Measurements from ENCODE around the gene GALNT9.

GALNT9 gene

GRCh38 chr12:132354211-132354981 lies 25.0 kb upstream of the GALNT9 start:
- no peak for DNase-seq (ENCODE audit: low spot score)
- Mint-ChIP-seq H3K27me3 (ENCODE audit: low read depth) (no peaks in the 10 kb centered on the region), H3K9me3 (no peaks in the 10 kb centered on the region), H3K27ac (no peak overlapping the region), H3K4me3 (no peak overlapping the region), H3K4me1 (ENCODE audit: low read depth) (no peaks in the 10 kb centered on the region), H3K36me3 (ENCODE audit: low read depth) (no peaks in the 10 kb centered on the region)

GRCh38 chr12:132353811-132354210 lies 24.4 kb upstream of the GALNT9 start:
- Mint-ChIP-seq H3K4me1 (ENCODE audit: low read depth) (no peaks in the 10 kb centered on the region), H3K27ac (no peak overlapping the region), H3K36me3 (ENCODE audit: low read depth) (no peaks in the 10 kb centered on the region), H3K9me3 (no peaks in the 10 kb centered on the region), H3K4me3 (no peak overlapping the region), H3K27me3 (ENCODE audit: low read depth) (no peaks in the 10 kb centered on the region)
- DNase-seq (ENCODE audit: low spot score), result no peak

- H3K27ac Mint-ChIP-seq, result no peak overlapping the region
- H3K9me3 Mint-ChIP-seq, result no peaks in the 10 kb centered on the region
- no peak for DNase-seq (ENCODE audit: low spot score)
- no peaks in the 10 kb centered on the region for H3K27me3 Mint-ChIP-seq (ENCODE audit: low read depth)
- no peaks in the 10 kb centered on the region for H3K36me3 Mint-ChIP-seq (ENCODE audit: low read depth)
- no peak overlapping the region for H3K4me3 Mint-ChIP-seq
- H3K4me1 Mint-ChIP-seq (ENCODE audit: low read depth), result no peaks in the 10 kb centered on the region
These were observed 23.8 kb upstream of the GALNT9 start for GRCh38 chr12:132352896-132353800.

GRCh38 chr12:132351751-132352495 lies 22.5 kb upstream of the GALNT9 start:
- H3K4me1 Mint-ChIP-seq (ENCODE audit: low read depth), result no peaks in the 10 kb centered on the region

GRCh38 chr12:132349501-132350131 lies 20.2 kb upstream of the GALNT9 start:
- DNase-seq (ENCODE audit: low spot score), result no peak
- H3K4me1 Mint-ChIP-seq (ENCODE audit: low read depth), result no peaks in the 10 kb centered on the region
- no peaks in the 10 kb centered on the region for H3K9me3 Mint-ChIP-seq
- no peaks in the 10 kb centered on the region for H3K27me3 Mint-ChIP-seq (ENCODE audit: low read depth)
- H3K4me3 Mint-ChIP-seq, result no peak overlapping the region
- no peaks in the 10 kb centered on the region for H3K36me3 Mint-ChIP-seq (ENCODE audit: low read depth)
- no peak overlapping the region for H3K27ac Mint-ChIP-seq

More at GRCh38 chr12:132351751-132352495, 22.5 kb upstream of the GALNT9 start:
- DNase-seq (ENCODE audit: low spot score), result no peak
- Mint-ChIP-seq H3K4me3 (no peak overlapping the region), H3K27ac (no peak overlapping the region), H3K36me3 (ENCODE audit: low read depth) (no peaks in the 10 kb centered on the region), H3K9me3 (no peaks in the 10 kb centered on the region), H3K27me3 (ENCODE audit: low read depth) (no peaks in the 10 kb centered on the region)

GRCh38 chr12:132348176-132348575 lies 18.8 kb upstream of the GALNT9 start:
- Mint-ChIP-seq H3K4me1 (ENCODE audit: low read depth) (no peaks in the 10 kb centered on the region), H3K9me3 (no peaks in the 10 kb centered on the region), H3K36me3 (ENCODE audit: low read depth) (no peaks in the 10 kb centered on the region), H3K27ac (no peak overlapping the region), H3K27me3 (ENCODE audit: low read depth) (peaks cover under 1% of the 10 kb centered on the region), H3K4me3 (no peak overlapping the region)
- DNase-seq (ENCODE audit: low spot score), result no peak

- Mint-ChIP-seq H3K27ac (no peak overlapping the region), H3K36me3 (ENCODE audit: low read depth) (no peaks in the 10 kb centered on the region), H3K27me3 (ENCODE audit: low read depth) (peaks cover 3% of the 10 kb centered on the region), H3K9me3 (peaks cover 5% of the 10 kb centered on the region), H3K4me3 (no peak overlapping the region), H3K4me1 (ENCODE audit: low read depth) (no peaks in the 10 kb centered on the region)
- no peak for DNase-seq (ENCODE audit: low spot score)
These were observed 17.9 kb upstream of the GALNT9 start for GRCh38 chr12:132347176-132347855.

- H3K9me3 Mint-ChIP-seq, result peaks cover 5% of the 10 kb centered on the region
- no peaks in the 10 kb centered on the region for H3K4me1 Mint-ChIP-seq (ENCODE audit: low read depth)
- DNase-seq (ENCODE audit: low spot score), result no peak
- no peak overlapping the region for H3K4me3 Mint-ChIP-seq
- H3K27ac Mint-ChIP-seq, result no peak overlapping the region
- H3K27me3 Mint-ChIP-seq (ENCODE audit: low read depth), result peaks cover 3% of the 10 kb centered on the region
- no peaks in the 10 kb centered on the region for H3K36me3 Mint-ChIP-seq (ENCODE audit: low read depth)
These were observed 17.2 kb upstream of the GALNT9 start for GRCh38 chr12:132346471-132347175.

- no peak for DNase-seq (ENCODE audit: low spot score)
- no peaks in the 10 kb centered on the region for H3K36me3 Mint-ChIP-seq (ENCODE audit: low read depth)
- H3K27ac Mint-ChIP-seq, result no peak overlapping the region
- H3K9me3 Mint-ChIP-seq, result peaks cover 5% of the 10 kb centered on the region
- peaks cover 3% of the 10 kb centered on the region for H3K27me3 Mint-ChIP-seq (ENCODE audit: low read depth)
- no peaks in the 10 kb centered on the region for H3K4me1 Mint-ChIP-seq (ENCODE audit: low read depth)
- H3K4me3 Mint-ChIP-seq, result no peak overlapping the region
These were observed 16.3 kb upstream of the GALNT9 start for GRCh38 chr12:132345561-132346200.

GRCh38 chr12:132345126-132345525 lies 15.7 kb upstream of the GALNT9 start:
- no peak overlapping the region for H3K4me3 Mint-ChIP-seq

GRCh38 chr12:132344601-132345000 lies 15.2 kb upstream of the GALNT9 start:
- no peak overlapping the region for H3K27ac Mint-ChIP-seq
- H3K9me3 Mint-ChIP-seq, result peaks cover 5% of the 10 kb centered on the region
- no peaks in the 10 kb centered on the region for H3K36me3 Mint-ChIP-seq (ENCODE audit: low read depth)
- no peaks in the 10 kb centered on the region for H3K4me1 Mint-ChIP-seq (ENCODE audit: low read depth)
- DNase-seq (ENCODE audit: low spot score), result no peak
- H3K4me3 Mint-ChIP-seq, result no peak overlapping the region
- H3K27me3 Mint-ChIP-seq (ENCODE audit: low read depth), result peaks cover 3% of the 10 kb centered on the region

More at GRCh38 chr12:132345126-132345525, 15.7 kb upstream of the GALNT9 start:
- Mint-ChIP-seq H3K36me3 (ENCODE audit: low read depth) (no peaks in the 10 kb centered on the region), H3K27ac (no peak overlapping the region), H3K9me3 (peaks cover 5% of the 10 kb centered on the region), H3K4me1 (ENCODE audit: low read depth) (no peaks in the 10 kb centered on the region), H3K27me3 (ENCODE audit: low read depth) (peaks cover 3% of the 10 kb centered on the region)
- DNase-seq (ENCODE audit: low spot score), result no peak

- H3K27me3 Mint-ChIP-seq (ENCODE audit: low read depth), result peaks cover 3% of the 10 kb centered on the region
- no peak for DNase-seq (ENCODE audit: low spot score)
- no peak overlapping the region for H3K4me3 Mint-ChIP-seq
- peaks cover 5% of the 10 kb centered on the region for H3K9me3 Mint-ChIP-seq
- no peaks in the 10 kb centered on the region for H3K4me1 Mint-ChIP-seq (ENCODE audit: low read depth)
- no peak overlapping the region for H3K27ac Mint-ChIP-seq
- no peaks in the 10 kb centered on the region for H3K36me3 Mint-ChIP-seq (ENCODE audit: low read depth)
These were observed 14.8 kb upstream of the GALNT9 start for GRCh38 chr12:132344181-132344580.

Measured in T-helper 2 cell treated with Interferon-gamma antibody and Interleukin-4, amounts not matched to agents 5 μg/mL and 100 μg/mL, for 36 hours (primary cell).